GM18526 (cell line): Measurements from ENCODE around the gene VSX1.

Experiments used
- POLR2A ChIP-seq: IDR thresholded peaks from 3 replicates; pipeline ENCODE4 v1.6.1; 2011; ENCODE audit not compliant: insufficient read length; ENCODE audit errors: extremely low read depth

The VSX1 gene

GRCh38 chr20:25054096-25054820 lies 27.7 kb downstream of the VSX1 start:
- no peak for TF ChIP-seq POLR2A

- no peak for TF ChIP-seq POLR2A
Measured at GRCh38 chr20:25053255-25054031, 28.5 kb downstream of the VSX1 start.

GRCh38 chr20:25052255-25053194 lies 29.4 kb downstream of the VSX1 start:
- TF ChIP-seq POLR2A: no peak

GRCh38 chr20:25051386-25052155 lies 30.4 kb downstream of the VSX1 start:
- TF ChIP-seq POLR2A: no peak

GRCh38 chr20:25050501-25051350 lies 31.2 kb downstream of the VSX1 start:
- no peak for TF ChIP-seq POLR2A

- no peak for TF ChIP-seq POLR2A
Measured at GRCh38 chr20:25050082-25050481, 31.9 kb downstream of the VSX1 start.

- TF ChIP-seq POLR2A: no peak
Measured at GRCh38 chr20:25049261-25050060, 32.5 kb downstream of the VSX1 start.

GRCh38 chr20:25048519-25048952 lies 33.4 kb downstream of the VSX1 start:
- no peak for TF ChIP-seq POLR2A

GRCh38 chr20:25047766-25048165 lies 34.2 kb downstream of the VSX1 start:
- TF ChIP-seq POLR2A: no peak

- TF ChIP-seq POLR2A: no peak
Measured at GRCh38 chr20:25046736-25047666, 34.9 kb downstream of the VSX1 start.

- no peak for TF ChIP-seq POLR2A
Measured at GRCh38 chr20:25046181-25046641, 35.7 kb downstream of the VSX1 start.

GRCh38 chr20:25045343-25045712 lies 36.6 kb downstream of the VSX1 start:
- TF ChIP-seq POLR2A: no peak
